Activated CD4-positive, alpha-beta T cell treated with anti-CD3 and anti-CD28 coated beads, Interleukin-2, amount 10 ng/mL, durations not matched to agents 7 days and 5 days (primary cell): ENCODE results near the gene TRDMT1. TPM values are rescaled to one million over a fixed set of nuclear protein-coding genes. Genes with fewer than 3 reads are reported as not detected.
A peak's percentile ranks its signal among the peaks of the same experiment; 100 is the strongest.

Experiments used
- CTCF ChIA-PET: fragments of 350-600 bp; sonication (Branson Sonifier 250); formaldehyde crosslinking; loops from one replicate; lab custom pipeline; 2021; ENCODE audit warnings: antibody characterized with exemption; lab: Charles Lee
- POLR2A ChIA-PET: fragments of 350-600 bp; sonication (Branson Sonifier 250); formaldehyde crosslinking; loops from one replicate; lab custom pipeline; 2021; ENCODE audit warnings: antibody characterized with exemption; lab: Charles Lee
- DNase-seq: peaks from one replicate; pipeline ENCODE4 v3.0.0-alpha.2; 2020
- H3K27ac Mint-ChIP-seq: one replicate; pipeline ENCODE4 v1.8.0; 2021; ENCODE audit warnings: mild to moderate bottlenecking, moderate library complexity, mixed read lengths
- H3K27me3 Mint-ChIP-seq: one replicate; pipeline ENCODE4 v1.8.0; 2021; ENCODE audit warnings: mixed read lengths
- H3K36me3 Mint-ChIP-seq: one replicate; pipeline ENCODE4 v1.8.0; 2021; ENCODE audit warnings: low read depth, mixed read lengths
- H3K4me1 Mint-ChIP-seq: one replicate; pipeline ENCODE4 v1.8.0; 2021; ENCODE audit warnings: mixed read lengths
- H3K4me3 Mint-ChIP-seq: one replicate; pipeline ENCODE4 v1.8.0; 2021; ENCODE audit warnings: mild to moderate bottlenecking, moderate library complexity, mixed read lengths
- H3K9me3 Mint-ChIP-seq: one replicate; pipeline ENCODE4 v1.8.0; 2021; ENCODE audit warnings: mixed read lengths
- total RNA-seq, 2 experiments: library from RNA; stranded (reverse); gene quantifications; one replicate each; pipeline ENCODE4 v1.2.3, GENCODE V29; 2021

TRDMT1 gene
- total RNA-seq: 10 to 100 TPM; 14.1 to 17.2 TPM

- H3K4me1 Mint-ChIP-seq: peaks cover 60% of the 10 kb centered on the region
- POLR2A ChIA-PET: interaction anchor here (1.6 kb wide), 1 partner anchor 384 kb away, joined by 7 read pairs; the partner anchor contains the start of gene RSU1
Observed at GRCh38 chr10:17200912-17201793, at the start of gene TRDMT1. TRDMT1 (minus strand) TSS chr10:17201672; CDS start chr10:17201634, 38 bp downstream.

GRCh38 chr10:17250736-17251135, 49.3 kb upstream of the TRDMT1 start:
- ChIA-PET CTCF (no interaction called here), POLR2A (no interaction called here)
- no peak overlapping the region for H3K27ac Mint-ChIP-seq
- no peak for DNase-seq
- H3K4me1 Mint-ChIP-seq: no peaks in the 10 kb centered on the region
- H3K36me3 Mint-ChIP-seq: peaks cover 3% of the 10 kb centered on the region
- H3K27me3 Mint-ChIP-seq: no peaks in the 10 kb centered on the region
- no peak overlapping the region for H3K4me3 Mint-ChIP-seq
- H3K9me3 Mint-ChIP-seq: peaks cover 18% of the 10 kb centered on the region

More at GRCh38 chr10:17200912-17201793, at the start of gene TRDMT1:
- Mint-ChIP-seq H3K36me3 (peaks cover 5% of the 10 kb centered on the region), H3K27me3 (no peaks in the 10 kb centered on the region), H3K4me3 (peak within 1 kb of the TSS; percentile 79), H3K27ac (peak within 1 kb of the TSS; percentile 91), H3K9me3 (no peaks in the 10 kb centered on the region)
- CTCF ChIA-PET: interaction anchor here (0.6 to 2.8 kb wide), 8 partner anchors 11 to 419 kb away, joined by 3 to 10 read pairs (median 4); partner anchors contain the start of gene VIM
- peak; percentile 77 for DNase-seq

- DNase-seq: no peak
- CTCF ChIA-PET: no interaction called here
- Mint-ChIP-seq H3K36me3 (peaks cover 3% of the 10 kb centered on the region), H3K27ac (no peak overlapping the region), H3K4me1 (no peaks in the 10 kb centered on the region), H3K4me3 (no peak overlapping the region), H3K9me3 (peaks cover 18% of the 10 kb centered on the region), H3K27me3 (no peaks in the 10 kb centered on the region)
- POLR2A ChIA-PET: no interaction called here
Observed at GRCh38 chr10:17249820-17250219, 48.3 kb upstream of the TRDMT1 start.

- Mint-ChIP-seq H3K4me1 (no peaks in the 10 kb centered on the region), H3K27me3 (no peaks in the 10 kb centered on the region), H3K4me3 (no peak overlapping the region), H3K36me3 (peaks cover 3% of the 10 kb centered on the region), H3K9me3 (peaks cover 12% of the 10 kb centered on the region), H3K27ac (no peak overlapping the region)
- CTCF ChIA-PET: no interaction called here
- POLR2A ChIA-PET: no interaction called here
- no peak for DNase-seq
Observed at GRCh38 chr10:17248964-17249363, 47.5 kb upstream of the TRDMT1 start.

- ChIA-PET CTCF (interaction anchor here (0.8 kb wide), 1 partner anchor 10 kb away, joined by 4 read pairs; no protein-coding TSS in a partner anchor), POLR2A (no interaction called here)
- peaks cover 12% of the 10 kb centered on the region for H3K9me3 Mint-ChIP-seq
- H3K4me3 Mint-ChIP-seq: no peak overlapping the region
- H3K4me1 Mint-ChIP-seq: no peaks in the 10 kb centered on the region
- no peaks in the 10 kb centered on the region for H3K27me3 Mint-ChIP-seq
- no peak overlapping the region for H3K27ac Mint-ChIP-seq
- H3K36me3 Mint-ChIP-seq: peaks cover 3% of the 10 kb centered on the region
- DNase-seq: no peak
Observed at GRCh38 chr10:17247210-17247609, 45.7 kb upstream of the TRDMT1 start.

GRCh38 chr10:17244700-17245365, 43.4 kb upstream of the TRDMT1 start:
- Mint-ChIP-seq H3K27ac (no peak overlapping the region), H3K4me3 (no peak overlapping the region), H3K9me3 (peaks cover 17% of the 10 kb centered on the region), H3K27me3 (no peaks in the 10 kb centered on the region), H3K4me1 (peaks cover 8% of the 10 kb centered on the region), H3K36me3 (peaks cover 5% of the 10 kb centered on the region)
- CTCF ChIA-PET: no interaction called here
- DNase-seq: no peak
- POLR2A ChIA-PET: no interaction called here

- no peak overlapping the region for H3K4me3 Mint-ChIP-seq
- ChIA-PET POLR2A (no interaction called here), CTCF (interaction anchor here (0.7 to 1.5 kb wide), 3 partner anchors 11 to 333 kb away, joined by 3 to 7 read pairs (median 3); no protein-coding TSS in a partner anchor)
- no peaks in the 10 kb centered on the region for H3K27me3 Mint-ChIP-seq
- peak overlapping the region; percentile 10 for H3K27ac Mint-ChIP-seq
- peaks cover 9% of the 10 kb centered on the region for H3K9me3 Mint-ChIP-seq
- peaks cover 17% of the 10 kb centered on the region for H3K36me3 Mint-ChIP-seq
- H3K4me1 Mint-ChIP-seq: peaks cover 15% of the 10 kb centered on the region
- DNase-seq: peak; percentile 25
Observed at GRCh38 chr10:17241611-17242333, 40.3 kb upstream of the TRDMT1 start.

GRCh38 chr10:17240616-17241015, 39.1 kb upstream of the TRDMT1 start:
- ChIA-PET POLR2A (no interaction called here), CTCF (no interaction called here)
- Mint-ChIP-seq H3K4me3 (no peak overlapping the region), H3K4me1 (peaks cover 26% of the 10 kb centered on the region), H3K9me3 (peaks cover 5% of the 10 kb centered on the region), H3K27ac (peak overlapping the region; percentile 7), H3K36me3 (peaks cover 25% of the 10 kb centered on the region), H3K27me3 (no peaks in the 10 kb centered on the region)
- no peak for DNase-seq

- CTCF ChIA-PET: no interaction called here
- Mint-ChIP-seq H3K9me3 (peaks cover 5% of the 10 kb centered on the region), H3K36me3 (peaks cover 31% of the 10 kb centered on the region), H3K27ac (no peak overlapping the region), H3K4me3 (no peak overlapping the region), H3K27me3 (no peaks in the 10 kb centered on the region), H3K4me1 (peaks cover 29% of the 10 kb centered on the region)
- POLR2A ChIA-PET: no interaction called here
- no peak for DNase-seq
Observed at GRCh38 chr10:17240096-17240495, 38.6 kb upstream of the TRDMT1 start.

GRCh38 chr10:17239345-17240085, 38.0 kb upstream of the TRDMT1 start:
- POLR2A ChIA-PET: no interaction called here
- Mint-ChIP-seq H3K27me3 (no peaks in the 10 kb centered on the region), H3K4me3 (no peak overlapping the region), H3K36me3 (peaks cover 36% of the 10 kb centered on the region), H3K4me1 (peaks cover 35% of the 10 kb centered on the region), H3K27ac (no peak overlapping the region), H3K9me3 (peaks cover 5% of the 10 kb centered on the region)
- CTCF ChIA-PET: no interaction called here
- no peak for DNase-seq

GRCh38 chr10:17238445-17239291, 37.2 kb upstream of the TRDMT1 start:
- Mint-ChIP-seq H3K9me3 (peaks cover 5% of the 10 kb centered on the region), H3K4me1 (peaks cover 43% of the 10 kb centered on the region), H3K4me3 (no peak overlapping the region), H3K36me3 (peaks cover 45% of the 10 kb centered on the region), H3K27me3 (no peaks in the 10 kb centered on the region), H3K27ac (peak overlapping the region; percentile 27)
- no peak for DNase-seq
- ChIA-PET CTCF (no interaction called here), POLR2A (interaction anchor here (1.2 kb wide), 1 partner anchor 11 kb away, joined by 3 read pairs; the partner anchor contains the start of gene VIM)
